A204.1 (cell line): ENCODE data around the gene UNC13B.
A peak's percentile ranks its signal among the peaks of the same experiment; 100 is the strongest.
"Not testable (repeated sequence)": the region's sequence is repeated elsewhere in the genome, so short reads cannot be mapped to it uniquely, and the experiment has no call there.

Experiments used
- FAIRE-seq: peaks from 2 replicates; lab custom pipeline; 2012; peaks lifted over from hg19 to GRCh38; lab: Jason Lieb, UNC

UNC13B gene

DNA sequence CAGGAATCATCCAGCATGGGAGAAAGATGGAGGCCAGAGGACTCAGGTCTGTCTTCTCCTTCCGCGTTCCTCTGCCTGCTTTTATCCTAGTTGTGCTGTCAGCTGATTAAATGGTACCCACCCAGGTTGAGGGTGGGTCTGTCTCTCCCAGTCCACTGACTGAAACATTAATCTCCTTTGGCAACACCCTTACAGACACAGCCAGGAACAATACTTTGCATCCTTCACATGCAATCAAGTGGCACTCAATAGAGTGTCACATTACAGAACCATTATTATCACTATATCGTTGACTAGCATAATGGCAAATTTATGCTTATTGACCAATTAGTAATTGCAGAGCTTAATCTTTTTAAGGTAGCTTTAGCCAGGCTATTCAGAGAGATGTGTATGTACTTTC, 64.8 kb downstream of the UNC13B start:
- FAIRE-seq, result no peak

DNA sequence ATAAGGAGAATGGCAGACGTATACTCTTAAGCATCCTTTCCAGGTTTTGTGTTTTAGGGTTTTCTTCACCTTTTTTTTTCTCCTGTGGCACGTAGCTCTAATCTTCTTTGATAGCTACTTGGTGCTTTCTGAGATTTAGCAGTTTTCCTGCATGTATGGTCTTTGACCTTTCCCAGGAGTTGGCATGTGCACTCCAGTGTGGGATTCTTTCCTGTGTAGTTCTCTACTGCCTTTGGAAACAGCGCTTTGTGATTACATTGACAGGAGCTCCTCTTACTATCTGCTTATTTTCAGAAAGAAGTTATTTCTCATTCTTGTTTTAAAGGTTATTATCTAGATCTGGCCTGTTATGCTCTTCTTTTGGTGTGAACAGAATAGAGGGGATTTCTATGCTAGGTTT, 65.5 kb downstream of the UNC13B start:
- FAIRE-seq, result no peak

DNA sequence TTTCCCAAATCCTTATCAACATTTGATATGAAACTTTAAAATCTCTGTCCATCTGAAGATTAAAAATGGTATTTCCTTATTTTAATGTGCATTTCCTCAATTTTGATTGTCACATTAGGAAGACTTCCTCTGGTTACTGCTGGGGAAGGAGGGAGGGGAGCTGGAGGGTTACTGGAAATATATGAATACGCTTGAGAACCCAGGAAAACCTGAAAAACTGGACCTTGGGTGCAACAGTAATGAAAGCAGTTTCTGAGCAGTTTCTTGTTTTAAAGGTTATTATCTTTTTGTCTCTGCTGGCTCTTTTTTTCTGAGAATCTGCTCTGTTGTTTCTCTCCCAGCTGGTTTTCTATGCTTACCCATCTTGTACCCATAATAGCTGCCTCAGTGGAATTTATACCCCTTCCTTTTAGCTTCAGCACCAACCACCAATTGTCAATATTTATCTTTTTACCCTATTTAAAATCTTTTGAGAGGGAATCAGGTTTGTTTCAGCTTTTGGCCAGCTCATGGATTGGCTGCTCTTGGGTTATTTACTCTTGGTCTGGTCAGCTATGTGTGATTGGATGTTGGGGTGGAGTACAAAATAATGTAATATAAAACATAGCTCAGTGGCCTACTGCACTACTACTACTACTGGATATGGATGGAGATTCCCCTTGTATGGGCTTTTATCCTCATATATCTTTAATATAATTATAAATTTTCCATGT, 67.4 kb downstream of the UNC13B start:
- FAIRE-seq, result no peak

DNA sequence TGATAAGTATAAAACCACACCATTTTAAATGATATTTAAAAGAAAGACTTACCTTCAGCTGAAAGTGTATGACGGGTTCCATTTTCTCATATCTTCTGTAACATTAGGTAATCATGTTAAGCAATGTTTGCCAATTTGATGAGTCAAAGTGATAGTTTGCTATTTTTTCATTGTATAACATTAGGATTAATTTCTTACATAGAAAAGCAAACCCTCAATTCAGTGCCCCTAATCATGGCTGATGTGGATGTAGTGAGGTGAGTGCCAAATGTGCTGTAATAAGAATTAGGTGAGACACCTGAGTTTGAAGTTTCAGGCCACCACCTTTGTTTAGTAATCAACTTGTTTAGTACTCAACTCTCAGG, 68.0 kb downstream of the UNC13B start:
- FAIRE-seq, result no peak

DNA sequence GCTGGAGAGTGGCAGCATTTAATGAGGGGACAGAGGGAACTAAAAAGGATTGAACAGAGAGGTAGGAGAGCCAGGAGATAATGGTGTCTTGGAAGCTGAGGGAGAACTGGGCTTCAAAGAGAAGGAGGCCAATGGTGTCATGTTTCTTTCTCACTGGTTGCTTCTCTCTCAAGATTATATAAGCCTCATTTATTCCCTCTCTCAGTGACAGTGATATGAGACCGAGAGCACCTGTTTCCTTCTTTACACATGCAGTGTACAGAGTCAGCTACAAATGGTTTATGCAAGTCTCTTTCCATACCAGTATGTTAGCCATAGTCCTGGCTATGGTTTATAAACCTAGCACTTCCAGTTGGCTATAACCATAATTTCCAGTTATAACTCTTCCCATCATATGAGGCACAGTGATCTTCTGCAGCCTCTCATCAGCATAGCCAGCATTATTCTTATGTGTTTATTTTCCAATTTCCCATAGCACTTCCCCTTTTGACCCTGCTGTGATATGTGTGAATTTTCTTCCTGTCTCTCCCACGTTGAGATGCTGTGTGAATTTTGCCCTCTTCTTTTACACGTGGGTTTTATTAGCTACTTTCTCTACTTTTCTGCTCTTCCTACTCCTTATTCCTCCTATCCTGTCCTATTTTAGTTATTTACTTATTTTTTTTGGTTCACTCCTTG, 71.2 kb downstream of the UNC13B start:
- FAIRE-seq, result no peak

DNA sequence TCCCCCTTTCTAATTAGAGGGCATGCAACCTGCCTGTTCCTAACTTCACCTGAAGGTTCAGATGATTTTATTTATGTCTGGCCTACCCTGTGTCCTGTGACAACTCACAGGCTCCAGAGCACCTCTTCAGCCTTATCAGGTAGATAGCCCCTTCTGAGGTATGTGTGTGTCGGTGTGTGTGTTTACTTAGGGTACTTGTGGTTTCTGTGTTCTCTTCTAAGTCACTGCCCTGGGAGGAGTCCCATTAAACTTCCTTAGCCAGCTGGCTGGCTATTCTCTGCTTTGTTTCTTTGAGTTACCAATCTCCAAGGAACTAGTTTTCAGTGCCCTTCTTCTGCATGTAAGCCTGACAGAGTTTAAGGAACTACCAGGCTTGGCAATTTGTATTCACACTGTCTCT, 74.9 kb downstream of the UNC13B start:
- no peak for FAIRE-seq

DNA sequence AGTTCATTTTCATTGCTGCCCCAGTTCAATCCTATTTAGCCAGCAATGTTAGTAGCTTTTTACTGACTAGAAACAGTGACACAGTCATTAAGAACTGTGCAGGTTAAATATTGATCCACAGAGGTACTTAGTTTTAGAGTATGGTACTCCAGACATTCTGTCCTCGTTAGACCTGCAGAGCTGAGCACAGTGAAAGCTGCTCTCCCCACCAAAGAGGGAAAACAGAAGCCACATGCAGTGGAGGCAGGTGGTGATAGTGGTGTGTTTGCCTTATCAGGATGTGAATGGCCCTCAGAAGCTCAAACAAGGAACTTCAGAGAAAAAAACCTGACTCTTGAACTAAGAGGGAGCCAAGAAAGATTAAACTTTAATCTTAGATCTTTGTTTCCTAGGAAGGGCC, 75.5 kb downstream of the UNC13B start:
- FAIRE-seq, result no peak

DNA sequence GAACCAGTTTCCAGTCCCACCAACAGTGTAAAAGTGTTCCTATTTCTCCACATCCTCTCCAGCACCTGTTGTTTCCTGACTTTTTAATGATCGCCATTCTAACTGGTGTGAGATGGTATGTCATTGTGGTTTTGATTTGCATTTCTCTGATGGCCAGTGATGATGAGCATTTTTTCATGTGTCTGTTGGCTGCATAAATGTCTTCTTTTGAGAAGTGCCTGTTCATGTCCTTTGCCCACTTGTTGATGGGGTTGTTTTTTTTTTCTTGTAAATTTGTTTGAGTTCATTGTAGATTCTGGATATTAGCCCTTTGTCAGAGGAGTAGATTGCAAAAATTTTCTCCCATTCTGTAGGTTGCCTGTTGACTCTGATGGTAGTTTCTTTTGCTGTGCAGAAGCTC, 84.1 kb downstream of the UNC13B start:
- FAIRE-seq, result not testable (repeated sequence)

DNA sequence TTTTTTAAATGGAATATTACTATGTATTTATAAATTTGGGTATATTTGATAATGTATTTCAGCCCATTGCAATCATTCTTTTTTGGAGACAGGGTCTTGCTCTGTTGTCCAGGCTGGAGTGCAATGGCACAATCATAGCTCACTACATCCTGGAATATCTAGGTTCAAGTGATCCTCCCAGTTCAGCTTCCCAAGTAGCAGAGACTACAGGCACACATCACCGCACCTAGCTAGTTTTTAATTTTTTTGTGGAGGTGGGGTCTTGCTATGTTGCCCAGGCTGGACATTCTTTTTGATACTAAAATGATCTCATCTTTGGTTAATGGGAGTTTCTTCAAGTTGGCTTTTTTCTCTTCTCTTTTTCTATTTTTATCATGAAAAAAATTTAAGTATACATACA, 91.3 kb downstream of the UNC13B start:
- FAIRE-seq, result no peak

DNA sequence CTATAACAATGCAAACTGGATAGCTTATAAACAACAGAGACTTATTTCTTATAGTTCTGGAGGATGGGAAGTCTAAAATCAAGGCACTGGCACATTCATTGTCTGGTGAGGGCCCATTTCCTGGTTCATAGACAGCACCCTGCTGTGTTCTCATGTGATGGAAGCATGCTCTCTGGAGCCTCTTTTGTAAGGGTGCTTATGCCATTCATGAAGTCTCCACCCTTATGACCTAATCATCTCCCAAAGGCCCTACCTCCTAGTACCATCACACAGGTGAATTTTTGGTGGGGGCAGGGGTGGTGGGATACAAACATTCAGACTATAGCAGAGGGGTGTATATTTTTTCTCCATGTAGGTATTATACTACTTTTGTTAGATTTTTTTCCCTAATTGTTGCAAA, 92.4 kb downstream of the UNC13B start:
- no peak for FAIRE-seq

DNA sequence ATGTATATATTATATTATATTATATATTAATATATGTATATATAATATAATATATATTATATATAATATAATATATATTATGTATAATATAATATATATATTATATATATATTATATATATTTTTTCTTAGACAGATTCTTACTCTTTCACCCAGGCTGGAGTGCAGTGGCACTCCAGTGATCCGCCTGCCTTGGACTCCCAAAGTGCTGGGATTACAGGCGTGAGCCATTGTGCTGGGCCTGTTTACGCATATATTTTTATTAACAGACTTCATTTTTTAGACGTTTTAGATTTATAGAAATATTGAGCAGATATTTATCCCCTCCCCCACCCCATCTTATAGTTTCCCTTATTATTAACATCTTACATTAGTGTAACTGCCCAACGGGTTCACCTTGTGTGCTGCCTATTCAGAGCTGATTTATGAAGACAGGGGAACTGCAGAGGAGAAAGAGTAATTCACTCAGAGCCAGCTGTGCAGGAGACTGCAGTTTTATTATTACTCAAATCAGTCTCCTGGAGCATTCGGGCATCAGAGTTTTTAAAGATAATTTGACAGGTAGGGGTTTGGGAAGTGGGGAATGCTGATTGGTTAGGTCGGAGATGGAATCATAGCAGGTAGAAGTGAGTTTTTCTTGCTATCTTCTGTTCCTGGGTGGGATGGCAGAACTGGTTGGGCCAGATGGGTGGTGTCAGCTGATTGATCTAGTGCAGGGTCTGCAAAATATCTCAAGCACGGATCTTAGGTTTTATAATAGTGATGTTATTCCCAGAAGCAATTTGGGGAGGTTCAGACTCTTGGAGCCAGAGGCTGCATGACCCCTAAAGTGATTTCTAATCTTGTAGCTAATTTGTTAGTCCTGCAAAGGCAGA, 93.4 kb downstream of the UNC13B start:
- no peak for FAIRE-seq

DNA sequence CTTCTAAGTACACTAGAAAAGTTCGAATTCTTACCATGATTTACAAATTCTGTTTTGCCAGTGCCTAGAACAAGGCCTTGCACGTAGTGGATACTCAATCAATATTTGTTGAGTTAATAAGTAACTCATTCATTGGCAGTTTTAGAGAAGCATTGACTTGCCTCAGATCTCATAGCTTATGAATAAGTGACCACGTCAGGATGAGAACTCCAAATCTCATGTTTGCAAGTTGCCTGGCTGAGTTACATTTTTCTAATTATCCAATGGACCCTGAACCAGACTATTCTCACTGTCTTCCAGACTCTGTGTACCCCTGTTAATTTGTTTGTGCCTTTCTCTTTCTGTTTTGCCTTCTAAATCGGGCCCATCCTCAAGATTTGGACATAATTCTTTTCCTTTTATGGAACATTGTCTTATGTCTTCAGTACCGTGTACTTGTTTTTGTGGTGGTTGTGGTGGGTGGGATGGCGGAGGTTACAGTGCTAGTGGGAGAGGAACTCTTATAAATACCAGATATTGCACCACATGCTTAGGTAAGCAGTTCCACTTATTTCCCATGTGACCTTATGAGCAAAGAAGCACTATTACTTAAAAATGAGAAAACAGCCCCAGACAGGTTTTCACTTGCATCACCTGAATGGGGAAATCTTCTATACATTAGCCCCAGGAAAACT, 96.3 kb downstream of the UNC13B start:
- no peak for FAIRE-seq

DNA sequence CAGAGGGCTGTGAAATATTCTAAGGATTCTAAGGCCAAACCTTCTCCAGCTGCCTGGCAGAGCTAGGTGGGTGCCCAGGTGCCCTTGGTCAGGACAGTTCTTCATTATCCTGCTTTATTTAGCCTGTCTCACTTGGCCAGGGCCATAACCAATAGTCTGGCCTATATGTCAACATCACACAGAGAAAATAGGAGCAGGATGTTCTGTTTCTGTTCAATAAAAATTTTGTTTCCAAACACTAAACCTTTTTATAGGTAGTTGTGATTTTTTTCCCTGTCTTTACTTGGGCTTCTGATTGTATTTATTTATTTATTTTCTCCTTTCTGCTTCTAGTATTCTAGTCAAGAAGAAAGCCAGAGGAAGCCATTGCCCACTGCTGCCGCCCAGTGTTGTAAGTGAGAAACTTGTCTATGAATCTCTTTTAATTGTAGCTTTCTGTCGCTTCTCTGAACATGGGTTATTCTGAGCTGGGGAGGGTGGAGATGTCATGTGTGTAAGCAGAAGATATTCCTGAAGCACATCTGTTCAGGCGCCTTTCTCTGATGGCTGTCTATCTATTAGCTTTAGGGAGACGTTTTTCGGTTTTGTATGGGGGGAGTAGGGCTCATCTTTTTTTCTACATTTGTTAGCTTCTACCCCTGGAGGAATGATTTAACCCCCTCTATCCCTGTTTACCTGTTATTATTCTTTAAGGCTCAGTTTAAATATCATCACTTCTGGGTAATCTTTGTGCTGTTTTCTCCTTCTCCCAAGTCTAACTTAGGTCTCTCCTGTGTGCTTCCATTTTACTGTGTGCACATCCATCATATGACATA, 97.1 kb downstream of the UNC13B start:
- peak; percentile 96 for FAIRE-seq

DNA sequence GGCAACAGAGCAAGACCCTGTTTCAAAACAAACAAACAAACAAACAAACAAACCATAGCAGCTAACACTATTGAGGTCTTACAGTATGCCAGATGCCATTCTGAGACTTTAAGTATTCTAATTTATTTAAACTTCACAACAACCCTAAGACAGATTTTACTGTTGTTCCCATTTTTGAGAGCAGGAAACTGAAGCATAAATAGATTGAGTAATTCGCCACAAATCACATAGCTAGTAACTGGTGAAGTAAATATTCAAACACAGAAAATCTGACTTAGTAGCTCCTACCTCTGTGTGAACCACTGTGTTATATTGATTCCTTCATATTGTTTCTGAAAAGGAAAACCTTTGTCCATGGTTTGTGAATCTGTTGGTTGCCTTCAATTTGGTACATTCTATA, 98.4 kb downstream of the UNC13B start:
- no peak for FAIRE-seq

DNA sequence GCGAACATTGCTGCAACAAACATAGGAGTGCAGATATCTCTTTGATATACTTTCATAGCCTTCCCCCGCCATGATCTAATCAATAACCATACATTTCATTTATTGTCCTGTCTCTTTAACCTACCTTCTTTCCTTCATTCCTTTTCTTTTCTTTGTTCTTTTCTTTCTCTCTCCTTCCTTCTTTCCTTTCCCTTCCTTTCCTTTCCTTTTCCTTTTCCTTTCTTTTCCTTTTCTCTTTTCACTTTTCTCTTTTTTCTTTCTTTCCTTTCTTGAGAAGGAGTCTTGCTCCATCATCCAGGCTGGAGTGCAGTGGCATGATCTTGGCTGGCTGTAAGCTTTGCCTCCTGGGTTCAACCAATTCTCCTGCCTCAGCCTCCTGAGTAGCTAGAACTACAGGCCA, 100.3 kb downstream of the UNC13B start:
- FAIRE-seq, result no peak

DNA sequence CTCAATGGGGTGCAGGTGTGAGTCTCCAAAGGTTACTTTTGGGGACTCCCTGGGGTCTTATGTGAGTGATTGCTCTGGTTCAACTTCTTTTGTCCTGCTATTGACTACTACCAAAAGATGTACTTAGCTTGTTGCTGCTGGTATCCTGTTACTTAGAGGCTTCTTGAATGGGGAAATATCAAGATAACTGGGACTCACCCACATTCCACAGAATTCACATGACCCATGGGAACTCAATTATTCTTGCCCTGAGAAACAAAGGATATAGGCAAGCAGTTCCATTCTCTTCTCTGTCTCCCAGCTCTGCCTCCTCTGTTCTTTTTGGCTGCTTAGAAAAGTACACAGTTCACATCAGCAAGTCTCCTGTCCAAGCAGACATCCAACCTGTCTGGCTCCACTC, 105.9 kb downstream of the UNC13B start:
- FAIRE-seq, result no peak

DNA sequence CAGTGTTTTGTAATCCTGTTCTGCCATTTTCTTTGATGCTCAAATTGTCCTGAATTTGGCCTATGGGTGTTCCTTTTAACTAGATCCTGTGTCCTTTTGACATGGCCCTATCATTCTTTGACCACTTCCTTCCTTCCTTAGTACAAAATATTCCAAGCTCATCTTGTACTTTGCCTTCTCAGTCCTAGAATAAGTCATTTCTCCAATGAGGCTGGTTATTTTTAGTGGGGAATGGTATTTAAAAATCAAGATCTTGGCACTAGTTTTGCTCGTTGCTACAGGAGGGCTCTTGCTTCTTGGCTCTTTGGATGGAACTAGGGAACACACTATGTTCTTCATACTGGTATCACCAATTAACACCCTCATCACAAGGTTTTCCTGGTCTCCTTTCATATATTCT, 108.1 kb downstream of the UNC13B start:
- no peak for FAIRE-seq

DNA sequence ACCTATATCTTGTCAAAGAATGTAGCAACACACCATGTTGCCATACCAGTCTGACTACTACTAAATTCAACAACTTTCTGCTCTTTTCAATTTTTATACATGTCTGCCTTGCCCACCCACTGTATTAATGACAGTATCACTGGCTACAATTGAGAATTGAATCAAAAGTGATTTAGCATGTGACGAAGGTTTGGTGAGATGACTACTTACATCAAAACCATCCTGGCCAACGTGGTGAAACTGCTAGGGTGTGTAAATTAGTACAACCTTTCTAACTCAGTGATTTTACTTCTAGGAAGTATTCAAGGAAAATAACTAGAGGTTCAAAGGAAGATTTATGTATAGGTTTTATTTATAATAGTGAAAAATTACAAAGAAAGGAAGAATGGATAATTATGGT, 109.8 kb downstream of the UNC13B start:
- no peak for FAIRE-seq

DNA sequence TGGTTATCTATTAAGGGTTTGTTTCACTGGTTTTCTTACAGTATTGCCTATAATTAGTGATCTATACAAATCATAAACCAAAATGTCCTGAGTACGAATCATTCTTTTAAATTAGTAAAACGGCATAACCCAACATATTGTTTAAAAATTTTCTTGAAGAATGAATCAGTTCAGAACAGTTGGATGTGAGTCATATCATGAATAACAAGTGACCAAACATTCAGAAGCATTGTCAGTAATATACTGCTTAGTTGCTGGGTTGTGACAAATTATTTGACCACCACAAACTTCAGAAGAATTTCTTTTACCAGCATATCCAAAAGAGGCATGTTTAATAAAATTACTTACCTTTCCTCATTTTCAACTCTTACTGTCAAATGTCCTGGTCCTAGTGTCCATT, 111.2 kb downstream of the UNC13B start:
- no peak for FAIRE-seq

DNA sequence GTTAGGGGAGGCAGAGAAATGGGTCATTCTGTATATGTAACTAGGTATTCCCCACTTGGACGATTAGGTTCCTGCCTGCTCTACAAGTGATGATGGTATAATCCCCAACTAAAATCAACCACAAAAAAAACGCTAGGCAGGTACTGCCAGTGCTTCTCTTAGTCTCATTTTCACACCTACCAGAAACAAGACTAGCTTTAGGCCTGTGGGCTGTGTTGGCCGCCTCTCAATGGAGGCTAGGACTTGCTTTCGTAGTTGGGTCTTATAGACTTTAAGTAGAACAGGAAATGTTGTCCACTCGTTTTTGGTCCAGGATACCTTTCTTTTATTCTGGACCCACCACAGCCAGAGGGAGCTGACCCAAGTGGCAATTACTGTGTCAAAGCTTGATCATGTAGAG, 111.8 kb downstream of the UNC13B start:
- FAIRE-seq, result no peak

DNA sequence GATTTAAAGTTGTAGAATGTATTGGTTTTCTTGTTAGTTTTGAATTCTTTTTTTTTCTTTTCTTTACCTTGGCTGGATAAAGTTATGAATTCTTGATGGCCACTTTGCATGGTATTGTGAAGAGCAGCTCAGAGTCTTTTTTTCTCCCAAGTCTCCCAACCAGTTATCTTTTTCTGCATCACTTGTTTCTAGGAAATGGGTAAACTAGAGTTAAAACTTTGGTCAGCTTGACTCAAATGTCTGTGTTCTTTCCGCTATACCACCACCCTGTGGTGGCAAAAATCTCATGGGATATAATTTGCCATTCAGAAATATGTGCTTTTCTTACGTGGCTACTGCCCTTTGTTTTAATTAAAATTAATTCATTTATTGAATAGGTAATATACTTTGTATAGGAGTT, 113.2 kb downstream of the UNC13B start:
- FAIRE-seq, result no peak

DNA sequence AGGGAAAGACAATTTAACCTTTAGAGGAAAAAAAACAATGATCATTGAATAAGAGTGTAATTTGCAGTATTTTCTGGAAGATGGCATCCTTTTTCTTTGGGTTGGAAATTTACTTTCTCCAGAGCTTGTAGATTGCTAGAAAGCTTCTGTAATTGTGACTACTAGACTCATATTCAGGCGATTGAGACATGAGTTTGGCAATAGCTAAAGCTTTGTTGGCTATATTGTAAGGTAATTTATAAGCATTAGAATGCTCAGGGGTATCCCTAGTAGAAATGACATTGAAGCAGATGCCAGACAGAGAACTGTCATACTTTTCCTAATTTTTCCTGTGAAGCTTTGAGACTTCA, 115.3 kb downstream of the UNC13B start:
- no peak for FAIRE-seq
